ENCODE measurements around the gene ABCC3.

Gene ABCC3

GRCh38 chr17:50728112-50728429 lies 93.4 kb downstream of the ABCC3 start:
- DNase-seq (ENCODE audit: insufficient read length, low spot score) = no peak
- no peak for FAIRE-seq

GRCh38 chr17:50728881-50729765 lies 94.4 kb downstream of the ABCC3 start:
- FAIRE-seq (peak; percentile 63), DNase-seq (ENCODE audit: insufficient read length, low spot score) (no peak)

GRCh38 chr17:50731575-50732460 lies 97.1 kb downstream of the ABCC3 start:
- DNase-seq (ENCODE audit: insufficient read length, low spot score) (no peak), FAIRE-seq (no peak)

GRCh38 chr17:50735287-50735686 lies 100.6 kb downstream of the ABCC3 start:
- DNase-seq (ENCODE audit: insufficient read length, low spot score) (no peak), FAIRE-seq (no peak)

- DNase-seq (ENCODE audit: insufficient read length, low spot score) = no peak
- FAIRE-seq = peak; percentile 16
Measured at GRCh38 chr17:50737118-50737698, 102.5 kb downstream of the ABCC3 start.

- DNase-seq (ENCODE audit: insufficient read length, low spot score) (no peak), FAIRE-seq (no peak)
Measured at GRCh38 chr17:50739098-50739497, 104.4 kb downstream of the ABCC3 start.

Measured in HTR-8/SVneo (cell line).